GM12801 (cell line): Measurements from ENCODE around the gene ARHGAP22.

Experiments
- CTCF ChIP-seq: IDR thresholded peaks from one replicate; pipeline ENCODE4 v1.5.1; 2011; ENCODE audit warnings: control low read depth; ENCODE audit not compliant: insufficient read length; ENCODE audit errors: extremely low read depth

Gene ARHGAP22

GRCh38 chr10:48399551-48399950 lies 205.3 kb downstream of the ARHGAP22 start:
- no peak for TF ChIP-seq CTCF

- no peak for TF ChIP-seq CTCF
These were observed 205.8 kb downstream of the ARHGAP22 start for GRCh38 chr10:48399056-48399541.

- no peak for TF ChIP-seq CTCF
These were observed 206.6 kb downstream of the ARHGAP22 start for GRCh38 chr10:48398261-48398660.
